HG03103 (cell line): ENCODE data around the gene IGF2.
"Not testable (repeated sequence)": the region's sequence is repeated elsewhere in the genome, so short reads cannot be mapped to it uniquely, and the experiment has no call there.

Experiments used
- ATAC-seq: cut with Tn5 transposase; IDR thresholded peaks from one replicate; pipeline ENCODE4 v1.9.1; 2021; ENCODE audit warnings: low read depth; ENCODE audit not compliant: unreplicated experiment

The IGF2 gene

GRCh38 chr11:2126520-2127085 lies 12.6 kb downstream of the IGF2 start:
- ATAC-seq = no peak

GRCh38 chr11:2124736-2125484 lies 14.3 kb downstream of the IGF2 start:
- ATAC-seq = not testable (repeated sequence)

- no peak for ATAC-seq
These were observed 15.6 kb downstream of the IGF2 start for GRCh38 chr11:2123628-2123960.

GRCh38 chr11:2122907-2123627 lies 16.1 kb downstream of the IGF2 start:
- no peak for ATAC-seq

GRCh38 chr11:2122222-2122906 lies 16.8 kb downstream of the IGF2 start:
- no peak for ATAC-seq

- ATAC-seq = no peak
These were observed 17.7 kb downstream of the IGF2 start for GRCh38 chr11:2121227-2122130.

- ATAC-seq = no peak
These were observed 18.7 kb downstream of the IGF2 start for GRCh38 chr11:2120359-2121100.

- ATAC-seq = no peak
These were observed 20.5 kb downstream of the IGF2 start for GRCh38 chr11:2118677-2119076.

GRCh38 chr11:2116680-2117079 lies 22.5 kb downstream of the IGF2 start:
- ATAC-seq = no peak

GRCh38 chr11:2115308-2115707 lies 23.9 kb downstream of the IGF2 start:
- ATAC-seq = no peak

GRCh38 chr11:2114430-2115241 lies 24.6 kb downstream of the IGF2 start:
- ATAC-seq = no peak

- no peak for ATAC-seq
These were observed 25.4 kb downstream of the IGF2 start for GRCh38 chr11:2113776-2114175.

- no peak for ATAC-seq
These were observed 28.7 kb downstream of the IGF2 start for GRCh38 chr11:2110521-2110920.

GRCh38 chr11:2109541-2110019 lies 29.6 kb downstream of the IGF2 start:
- no peak for ATAC-seq

- ATAC-seq = no peak
These were observed 30.3 kb downstream of the IGF2 start for GRCh38 chr11:2108675-2109491.

GRCh38 chr11:2107941-2108630 lies 31.1 kb downstream of the IGF2 start:
- no peak for ATAC-seq

GRCh38 chr11:2107521-2107920 lies 31.7 kb downstream of the IGF2 start:
- no peak for ATAC-seq
